Raji (cell line): ENCODE results near the gene ZDHHC4.

Source experiments
- POLR2A ChIP-seq: IDR thresholded peaks from 2 replicates; pipeline ENCODE4 v1.6.1; 2011; ENCODE audit warnings: low read depth, low read length, control low read depth; ENCODE audit not compliant: insufficient read depth

The ZDHHC4 gene

GRCh38 chr7:6551016-6551511 is 26.2 kb upstream of the ZDHHC4 start, which contains the start of gene GRID2IP:
TSS of gene GRID2IP (minus strand) at chr7:6551461. CDS start at chr7:6551436, 25 bp downstream.
- TF ChIP-seq POLR2A, result no peak

GRCh38 chr7:6553448-6554044 is 23.7 kb upstream of the ZDHHC4 start:
- no peak for TF ChIP-seq POLR2A

- no peak for TF ChIP-seq POLR2A
These were observed 22.4 kb upstream of the ZDHHC4 start for GRCh38 chr7:6554848-6555247.

- no peak for TF ChIP-seq POLR2A
These were observed 21.1 kb upstream of the ZDHHC4 start for GRCh38 chr7:6556196-6556595.

GRCh38 chr7:6558837-6559236 is 18.4 kb upstream of the ZDHHC4 start:
- no peak for TF ChIP-seq POLR2A

- no peak for TF ChIP-seq POLR2A
These were observed 17.4 kb upstream of the ZDHHC4 start for GRCh38 chr7:6559896-6560295.

- TF ChIP-seq POLR2A, result no peak
These were observed 15.1 kb upstream of the ZDHHC4 start for GRCh38 chr7:6562106-6562505.

- TF ChIP-seq POLR2A, result no peak
These were observed 13.1 kb upstream of the ZDHHC4 start for GRCh38 chr7:6563936-6564770.

GRCh38 chr7:6565655-6566054 is 11.6 kb upstream of the ZDHHC4 start:
- no peak for TF ChIP-seq POLR2A

GRCh38 chr7:6567886-6568285 is 9.4 kb upstream of the ZDHHC4 start:
- TF ChIP-seq POLR2A, result no peak

- no peak for TF ChIP-seq POLR2A
These were observed 6.0 kb upstream of the ZDHHC4 start for GRCh38 chr7:6571160-6571779.

- no peak for TF ChIP-seq POLR2A
These were observed 1.8 kb upstream of the ZDHHC4 start for GRCh38 chr7:6575281-6576023.

- TF ChIP-seq POLR2A, result no peak
These were observed 1.0 kb upstream of the ZDHHC4 start for GRCh38 chr7:6576024-6576866.
